Endothelial cell of umbilical vein (primary cell): ENCODE results near the gene SFT2D2.

ENCODE experiments used
- EZH2 ChIP-seq: IDR thresholded peaks from 2 replicates; pipeline ENCODE4 v1.6.1; 2012; ENCODE audit warnings: borderline replicate concordance, low read depth, mild to moderate bottlenecking, moderate library complexity, low read length, inconsistent platforms; ENCODE audit not compliant: severe bottlenecking
- POLR2AphosphoS5 ChIP-seq: IDR thresholded peaks from 2 replicates; pipeline ENCODE4 v1.6.1; 2012; ENCODE audit warnings: low read depth, mild to moderate bottlenecking, control low read depth, low read length, moderate library complexity; ENCODE audit not compliant: insufficient read depth

DNA sequence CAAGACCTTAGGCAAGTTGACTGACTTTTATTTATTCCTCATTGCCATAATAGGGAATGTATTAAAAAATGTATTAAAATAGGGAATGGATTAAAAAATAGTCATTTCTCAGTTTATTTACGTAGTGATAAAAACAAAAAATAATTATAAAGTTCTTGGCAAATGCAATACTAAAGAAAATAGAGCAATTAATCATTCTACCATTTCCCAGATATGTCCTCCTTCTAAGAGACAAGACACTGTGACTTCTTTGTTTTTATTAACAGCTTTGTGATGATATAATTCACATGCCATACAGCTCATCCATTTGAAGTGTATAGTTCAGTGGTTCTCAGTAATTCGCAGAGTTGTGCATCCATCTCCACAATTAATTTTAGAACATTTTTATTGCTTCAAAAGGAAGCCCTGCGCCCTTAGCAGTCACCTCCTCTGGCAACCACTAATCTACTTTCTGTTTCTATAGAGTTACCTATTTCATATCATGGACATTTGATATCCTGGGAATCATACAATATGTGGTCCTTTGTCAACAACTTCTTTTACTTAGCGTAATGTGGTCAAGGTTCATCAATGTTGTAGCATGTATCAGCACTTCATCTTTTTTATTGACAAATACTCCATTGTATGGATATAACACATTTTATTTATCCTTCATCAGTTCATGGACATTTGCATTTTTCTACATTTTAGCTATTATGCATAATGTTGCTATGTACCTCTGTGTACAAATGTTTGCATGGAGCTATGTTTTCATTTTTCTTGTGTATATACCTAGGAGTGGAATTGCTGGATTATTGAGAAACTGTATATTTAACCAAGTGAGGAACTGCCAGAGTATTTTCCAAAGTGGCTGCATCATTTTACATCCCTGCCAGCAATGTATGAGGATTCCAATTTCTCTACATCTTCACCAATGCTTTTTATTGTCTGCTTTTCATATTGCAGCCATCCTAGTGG lies 60.4 kb downstream of the SFT2D2 start:
- no peak for TF ChIP-seq EZH2
- TF ChIP-seq POLR2AphosphoS5: no peak
